ENCODE results near the gene CSTF3. TPM values are rescaled to one million over a fixed set of nuclear protein-coding genes. Genes with fewer than 3 reads are reported as not detected.
"Not testable (repeated sequence)": the region's sequence is repeated elsewhere in the genome, so short reads cannot be mapped to it uniquely, and the experiment has no call there.

CSTF3 gene
- total RNA-seq, 2 experiments from 2014 or later = 29.6 to 35.3 TPM

GRCh38 chr11:33159378-33159867, 1.9 kb downstream of the CSTF3 start:
- Mint-ChIP-seq H3K4me3 (peak overlapping the region; percentile 96), H3K36me3 (ENCODE audit: low read depth) (peaks cover 39% of the 10 kb centered on the region), H3K4me1 (peaks cover 57% of the 10 kb centered on the region), H3K27ac (peak overlapping the region; percentile 100)
- intact Hi-C loops (cut with DNase I, micrococcal nuclease); DNase-seq; ATAC-seq; H3K27me3 Mint-ChIP-seq; POLR2A ChIA-PET; CTCF ChIA-PET; H3K9me3 Mint-ChIP-seq (ENCODE audit: low read depth): not testable (repeated sequence)

- no peaks in the 10 kb centered on the region for H3K27me3 Mint-ChIP-seq
- peak overlapping the region; percentile 45 for H3K27ac Mint-ChIP-seq
- H3K36me3 Mint-ChIP-seq (ENCODE audit: low read depth) = peaks cover 40% of the 10 kb centered on the region
- ChIA-PET CTCF (interaction anchor here (0.9 to 1.1 kb wide), 2 partner anchors 24 to 190 kb away, joined by 4 to 5 read pairs; no protein-coding TSS in a partner anchor), POLR2A (no interaction called here)
- H3K4me1 Mint-ChIP-seq = peaks cover 61% of the 10 kb centered on the region
- ATAC-seq = no peak
- intact Hi-C loops (cut with DNase I, micrococcal nuclease) = no loop called here
- DNase-seq = no peak
- peak overlapping the region; percentile 96 for H3K4me3 Mint-ChIP-seq
- H3K9me3 Mint-ChIP-seq (ENCODE audit: low read depth) = no peaks in the 10 kb centered on the region
Observed at GRCh38 chr11:33158596-33159275, 2.5 kb downstream of the CSTF3 start.

- intact Hi-C loops (cut with DNase I, micrococcal nuclease) = no loop called here
- POLR2A ChIA-PET = no interaction called here
- no peaks in the 10 kb centered on the region for H3K9me3 Mint-ChIP-seq (ENCODE audit: low read depth)
- no peak overlapping the region for H3K4me3 Mint-ChIP-seq
- DNase-seq = no peak
- peaks cover 47% of the 10 kb centered on the region for H3K36me3 Mint-ChIP-seq (ENCODE audit: low read depth)
- H3K27me3 Mint-ChIP-seq = no peaks in the 10 kb centered on the region
- H3K27ac Mint-ChIP-seq = no peak overlapping the region
- CTCF ChIA-PET = interaction anchor here (0.8 to 1.5 kb wide), 4 partner anchors 9 to 188 kb away, joined by 3 to 5 read pairs (median 4); no protein-coding TSS in a partner anchor
- H3K4me1 Mint-ChIP-seq = peaks cover 62% of the 10 kb centered on the region
- no peak for ATAC-seq
Observed at GRCh38 chr11:33157103-33158027, 3.9 kb downstream of the CSTF3 start.

GRCh38 chr11:33151399-33151798, 9.9 kb downstream of the CSTF3 start:
- ChIA-PET POLR2A (no interaction called here), CTCF (no interaction called here)
- intact Hi-C loops (cut with DNase I, micrococcal nuclease) = no loop called here
- no peak for ATAC-seq
- Mint-ChIP-seq H3K4me3 (no peak overlapping the region), H3K27me3 (no peaks in the 10 kb centered on the region), H3K36me3 (ENCODE audit: low read depth) (peaks cover 30% of the 10 kb centered on the region), H3K27ac (no peak overlapping the region), H3K9me3 (ENCODE audit: low read depth) (no peaks in the 10 kb centered on the region), H3K4me1 (peaks cover 32% of the 10 kb centered on the region)
- DNase-seq = no peak

- ATAC-seq (no peak), DNase-seq (no peak)
- ChIA-PET POLR2A (no interaction called here), CTCF (no interaction called here)
- intact Hi-C loops (cut with DNase I, micrococcal nuclease) = no loop called here
- H3K4me1 Mint-ChIP-seq = peaks cover 15% of the 10 kb centered on the region
- H3K36me3 Mint-ChIP-seq (ENCODE audit: low read depth) = peaks cover 22% of the 10 kb centered on the region
- H3K27ac Mint-ChIP-seq = no peak overlapping the region
- H3K27me3 Mint-ChIP-seq = no peaks in the 10 kb centered on the region
- H3K4me3 Mint-ChIP-seq = no peak overlapping the region
- no peaks in the 10 kb centered on the region for H3K9me3 Mint-ChIP-seq (ENCODE audit: low read depth)
Observed at GRCh38 chr11:33147559-33147958, 13.7 kb downstream of the CSTF3 start.

- Mint-ChIP-seq H3K27me3 (no peaks in the 10 kb centered on the region), H3K36me3 (ENCODE audit: low read depth) (peaks cover 13% of the 10 kb centered on the region), H3K9me3 (ENCODE audit: low read depth) (no peaks in the 10 kb centered on the region), H3K4me3 (no peak overlapping the region), H3K27ac (no peak overlapping the region), H3K4me1 (peaks cover 2% of the 10 kb centered on the region)
- intact Hi-C loops (cut with DNase I, micrococcal nuclease) = no loop called here
- CTCF ChIA-PET = interaction anchor here (0.6 kb wide), 1 partner anchor 16 kb away, joined by 3 read pairs; no protein-coding TSS in a partner anchor
- DNase-seq = no peak
- POLR2A ChIA-PET = no interaction called here
- ATAC-seq = no peak
Observed at GRCh38 chr11:33135768-33136443, 25.4 kb downstream of the CSTF3 start.

- intact Hi-C loops (cut with DNase I, micrococcal nuclease) = no loop called here
- Mint-ChIP-seq H3K4me3 (no peak overlapping the region), H3K27me3 (no peaks in the 10 kb centered on the region), H3K9me3 (ENCODE audit: low read depth) (no peaks in the 10 kb centered on the region), H3K27ac (no peak overlapping the region), H3K36me3 (ENCODE audit: low read depth) (peaks cover 9% of the 10 kb centered on the region), H3K4me1 (peaks cover 2% of the 10 kb centered on the region)
- DNase-seq (no peak), ATAC-seq (no peak)
- ChIA-PET POLR2A (no interaction called here), CTCF (no interaction called here)
Observed at GRCh38 chr11:33135216-33135615, 26.1 kb downstream of the CSTF3 start.

- CTCF ChIA-PET = interaction anchor here (0.6 to 1.1 kb wide), 2 partner anchors 24 to 282 kb away, joined by 4 read pairs; no protein-coding TSS in a partner anchor
Observed at GRCh38 chr11:33134276-33134675, 27.0 kb downstream of the CSTF3 start.

GRCh38 chr11:33133761-33134160, 27.5 kb downstream of the CSTF3 start:
- ATAC-seq (no peak), DNase-seq (no peak)
- H3K27ac Mint-ChIP-seq = no peak overlapping the region
- POLR2A ChIA-PET = no interaction called here
- intact Hi-C loops (cut with DNase I, micrococcal nuclease) = no loop called here
- H3K4me3 Mint-ChIP-seq = no peak overlapping the region
- CTCF ChIA-PET = interaction anchor here (1.1 kb wide), 1 partner anchor 25 kb away, joined by 4 read pairs; no protein-coding TSS in a partner anchor
- H3K4me1 Mint-ChIP-seq = peaks cover 4% of the 10 kb centered on the region
- no peaks in the 10 kb centered on the region for H3K9me3 Mint-ChIP-seq (ENCODE audit: low read depth)
- H3K36me3 Mint-ChIP-seq (ENCODE audit: low read depth) = peaks cover 6% of the 10 kb centered on the region
- no peaks in the 10 kb centered on the region for H3K27me3 Mint-ChIP-seq

More at GRCh38 chr11:33134276-33134675, 27.0 kb downstream of the CSTF3 start:
- DNase-seq (no peak), ATAC-seq (no peak)
- H3K27me3 Mint-ChIP-seq = no peaks in the 10 kb centered on the region
- H3K27ac Mint-ChIP-seq = no peak overlapping the region
- POLR2A ChIA-PET = no interaction called here
- H3K4me1 Mint-ChIP-seq = peaks cover 2% of the 10 kb centered on the region
- peaks cover 6% of the 10 kb centered on the region for H3K36me3 Mint-ChIP-seq (ENCODE audit: low read depth)
- no peak overlapping the region for H3K4me3 Mint-ChIP-seq
- intact Hi-C loops (cut with DNase I, micrococcal nuclease) = no loop called here
- no peaks in the 10 kb centered on the region for H3K9me3 Mint-ChIP-seq (ENCODE audit: low read depth)

- H3K36me3 Mint-ChIP-seq (ENCODE audit: low read depth) = peaks cover 6% of the 10 kb centered on the region
- POLR2A ChIA-PET = no interaction called here
- ATAC-seq = no peak
Observed at GRCh38 chr11:33132510-33132909, 28.8 kb downstream of the CSTF3 start.

GRCh38 chr11:33128739-33129138, 32.5 kb downstream of the CSTF3 start:
- Mint-ChIP-seq H3K27me3 (no peaks in the 10 kb centered on the region), H3K27ac (no peak overlapping the region), H3K4me3 (no peak overlapping the region), H3K9me3 (ENCODE audit: low read depth) (no peaks in the 10 kb centered on the region), H3K4me1 (peaks cover 11% of the 10 kb centered on the region), H3K36me3 (ENCODE audit: low read depth) (peaks cover 9% of the 10 kb centered on the region)
- ChIA-PET POLR2A (interaction anchor here (0.6 to 0.7 kb wide), 2 partner anchors 19 to 140 kb away, joined by 5 to 6 read pairs; no protein-coding TSS in a partner anchor), CTCF (interaction anchor here (0.9 to 1.3 kb wide), 3 partner anchors 11 to 63 kb away, joined by 3 to 5 read pairs (median 3); no protein-coding TSS in a partner anchor)
- DNase-seq (no peak), ATAC-seq (no peak)
- intact Hi-C loops (cut with DNase I, micrococcal nuclease) = no loop called here

More at GRCh38 chr11:33132510-33132909, 28.8 kb downstream of the CSTF3 start:
- no peak overlapping the region for H3K4me3 Mint-ChIP-seq
- H3K27ac Mint-ChIP-seq = no peak overlapping the region
- intact Hi-C loops (cut with DNase I, micrococcal nuclease) = no loop called here
- CTCF ChIA-PET = no interaction called here
- no peaks in the 10 kb centered on the region for H3K9me3 Mint-ChIP-seq (ENCODE audit: low read depth)
- no peak for DNase-seq
- H3K27me3 Mint-ChIP-seq = no peaks in the 10 kb centered on the region
- peaks cover 12% of the 10 kb centered on the region for H3K4me1 Mint-ChIP-seq
